Keratinocyte (primary cell): ENCODE data around the gene CNNM4. TPM values are rescaled to one million over a fixed set of nuclear protein-coding genes. Genes with fewer than 3 reads are reported as not detected.

Source experiments
- DNase-seq: peaks from one replicate; pipeline ENCODE4 v3.0.0-alpha.2; 2011; ENCODE audit warnings: low read depth, missing footprints, low spot score
- FAIRE-seq: peaks from 2 replicates; lab custom pipeline; 2011; peaks lifted over from hg19 to GRCh38; lab: Jason Lieb, UNC
- H2AFZ ChIP-seq: 2 replicates; pipeline ENCODE4 v1.6.0; 2012; ENCODE audit warnings: low read length, control low read depth, inconsistent platforms; ENCODE audit not compliant: control insufficient read depth
- H3K27ac ChIP-seq: 2 replicates; pipeline ENCODE4 v1.5.1; 2011; ENCODE audit warnings: low read length; ENCODE audit not compliant: control insufficient read depth, insufficient read depth
- H3K27me3 ChIP-seq: 3 replicates; pipeline ENCODE4 v1.6.0; 2011; ENCODE audit warnings: low read length; ENCODE audit not compliant: control insufficient read depth, insufficient read depth; ENCODE audit errors: extremely low read depth
- H3K36me3 ChIP-seq, 2 experiments: 2 replicates in 1 of 2; 3 replicates in 1 of 2; pipeline ENCODE4 v1.5.1; 2011; ENCODE audit warnings: low read length in 2 of 2, mild to moderate bottlenecking in 1 of 2; ENCODE audit not compliant: control insufficient read depth in 2 of 2, insufficient read depth in 2 of 2; ENCODE audit errors: extremely low read depth in 1 of 2
- H3K4me1 ChIP-seq: 3 replicates; pipeline ENCODE4 v1.5.1; 2011; ENCODE audit warnings: low read length; ENCODE audit not compliant: control insufficient read depth, insufficient read depth; ENCODE audit errors: extremely low read depth
- H3K4me2 ChIP-seq: 3 replicates; pipeline ENCODE4 v1.6.0; 2011; ENCODE audit warnings: low read depth, low read length; ENCODE audit not compliant: control insufficient read depth, insufficient read depth; ENCODE audit errors: extremely low read depth
- H3K4me3 ChIP-seq, 3 experiments: fragments of 200-600 bp in 1 of 3; sonication (generic) in 1 of 3; 2 replicates in 2 of 3; 3 replicates in 1 of 3; pipeline ENCODE4 v1.5.1; 2011 to 2016; ENCODE audit warnings: low read length in 3 of 3, mild to moderate bottlenecking in 3 of 3, control low read depth in 2 of 3, inconsistent platforms in 1 of 3, low read depth in 1 of 3, mixed read lengths in 1 of 3, mixed run types in 1 of 3, moderate library complexity in 1 of 3; ENCODE audit not compliant: control insufficient read depth in 2 of 3, insufficient read depth in 2 of 3; ENCODE audit errors: extremely low read depth in 1 of 3
- H3K79me2 ChIP-seq: 2 replicates; pipeline ENCODE4 v1.6.0; 2012; ENCODE audit warnings: low read length; ENCODE audit not compliant: control insufficient read depth, insufficient read depth
- H3K9ac ChIP-seq: 3 replicates; pipeline ENCODE4 v1.6.0; 2011; ENCODE audit warnings: low read length; ENCODE audit not compliant: control insufficient read depth, insufficient read depth; ENCODE audit errors: extremely low read depth
- H3K9me1 ChIP-seq: 3 replicates; pipeline ENCODE4 v1.6.0; 2011; ENCODE audit warnings: low read length; ENCODE audit not compliant: control insufficient read depth, insufficient read depth; ENCODE audit errors: extremely low read depth
- H3K9me3 ChIP-seq: 2 replicates; pipeline ENCODE4 v1.5.1; 2012; ENCODE audit warnings: low read depth, low read length; ENCODE audit not compliant: control insufficient read depth
- H4K20me1 ChIP-seq: 3 replicates; pipeline ENCODE4 v1.6.0; 2011; ENCODE audit warnings: low read length; ENCODE audit not compliant: control insufficient read depth, insufficient read depth; ENCODE audit errors: extremely low read depth
- EZH2 ChIP-seq: IDR thresholded peaks from one replicate; pipeline ENCODE4 v1.6.1; 2012; ENCODE audit warnings: inconsistent platforms, mild to moderate bottlenecking, low read length, moderate library complexity
- dilution Hi-C: fragments of 300-500 bp; cut with MboI; formaldehyde crosslinking; loops from one replicate; pipeline ENCODE4 v1.7.0; 2020; ENCODE audit warnings: low sequenced_read_pairs; ENCODE audit not compliant: extremely low pct_ligation_motif_present
- polyA minus RNA-seq, 3 experiments: library from RNA; depleted of rRNA, polyadenylated mRNA; stranded (reverse); fragments of >200 nt; gene quantifications; 1 replicate in 1 of 3; 2 replicates in 1 of 3; 3 replicates in 1 of 3; pipeline ENCODE4 v1.2.3, GENCODE V29; 2011
- polyA plus RNA-seq, 5 experiments: library from polyadenylated mRNA; depleted of rRNA in 3 of 5; stranded (reverse) in 3 of 5; stranded (forward) in 1 of 5; unstranded in 1 of 5; fragments of >200 nt; gene quantifications; 1 replicate in 1 of 5; 2 replicates in 3 of 5; 3 replicates in 1 of 5; pipeline versions ENCODE4 v1.2.1 to v1.2.3, GENCODE V29; 2011 to 2012; ENCODE audit warnings: missing spikeins in 2 of 5, low read depth in 1 of 5, low replicate concordance in 1 of 5
- TF ChIP-seq, protein P1 (sequence below), 3 experiments: IDR thresholded peaks in 1 of 3; conservative IDR thresholded peaks in 1 of 3; optimal IDR thresholded peaks in 1 of 3; 2 replicates in 2 of 3; 3 replicates in 1 of 3; pipeline versions ENCODE3 to v1.5.1; 2011; ENCODE audit warnings: low read length in 3 of 3, mild to moderate bottlenecking in 3 of 3, moderate library complexity in 2 of 3, control low read depth in 1 of 3, inconsistent platforms in 1 of 3; ENCODE audit not compliant: insufficient read depth in 2 of 3; ENCODE audit errors: extremely low read depth in 1 of 3

Gene CNNM4
- 4.4 to 7.6 TPM (median 5.5 TPM) in 3 replicates for polyA plus RNA-seq
- 2.5 TPM for polyA plus RNA-seq (2011; ENCODE audit: low read depth)
- polyA plus RNA-seq (2011; cell fraction: cytosol; rRNA removed): 2.4 and 2.7 TPM in 2 replicates
- 12.4 and 14.6 TPM in 2 replicates for polyA plus RNA-seq (2011; cell fraction: nucleus; rRNA removed)
- 5.5 and 5.6 TPM in 2 replicates for polyA plus RNA-seq (2012; ENCODE audit: low replicate concordance)
- polyA minus RNA-seq: 8.9 to 15.0 TPM (median 9.5 TPM) in 3 replicates
- 5.0 TPM for polyA minus RNA-seq (2011; cell fraction: cytosol; rRNA and poly(A)+ RNA removed)
- polyA minus RNA-seq (2011; cell fraction: nucleus; rRNA and poly(A)+ RNA removed): 12.1 and 15.2 TPM in 2 replicates

DNA sequence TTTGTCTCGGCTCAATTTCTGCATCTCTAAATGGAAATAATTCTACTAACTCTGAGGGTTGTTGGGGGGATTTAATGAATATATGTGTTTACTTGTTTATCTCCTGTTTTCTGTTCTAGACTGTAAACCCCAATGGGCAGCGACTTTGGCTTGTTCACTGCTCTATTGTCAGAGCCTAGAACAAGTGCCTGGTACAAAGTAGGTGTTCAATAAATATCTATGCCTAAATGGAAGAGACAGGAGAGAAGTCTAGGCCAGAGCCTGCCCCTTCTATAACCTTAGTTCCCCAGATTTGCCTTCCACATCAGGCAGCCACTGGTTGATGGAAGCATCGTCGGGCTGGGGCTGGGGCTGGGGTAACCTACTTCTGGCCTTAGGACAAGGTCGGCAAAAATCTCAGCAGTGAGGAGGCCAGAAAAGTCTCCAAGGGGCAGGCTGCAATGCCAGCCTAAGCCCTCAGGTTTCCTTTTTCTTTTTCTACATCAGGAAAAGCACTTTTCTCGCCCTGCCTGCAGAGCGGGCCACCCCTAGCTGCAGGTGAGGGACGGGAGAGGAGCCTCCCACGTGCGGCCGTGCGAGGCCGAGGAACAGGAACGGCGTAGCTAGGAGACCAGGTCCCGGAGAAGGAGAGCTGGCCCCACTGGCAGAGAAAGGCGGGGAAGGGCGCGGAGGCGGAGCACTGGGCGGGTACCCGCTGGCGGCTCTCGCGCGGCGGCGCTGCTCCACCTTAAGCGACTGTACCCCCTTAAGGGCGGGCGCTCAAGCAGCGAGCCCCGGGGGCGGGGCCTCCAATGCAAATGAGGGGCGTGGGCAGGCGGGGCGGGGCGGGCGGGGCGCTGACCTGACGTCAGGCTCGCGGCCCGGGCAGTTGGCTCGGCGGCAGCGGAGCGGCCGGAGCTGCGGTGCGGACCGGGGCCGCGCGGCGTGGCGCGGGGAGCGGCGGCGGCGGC lies at the start of gene CNNM4:
Gene CNNM4 (plus strand): TSS at position 867 of the 950 bp plus-strand sequence. CDS start 98 bp downstream, outside the sequence.
- Histone ChIP-seq H3K27me3 (no peaks in the 10 kb centered on the region), H3K27ac (peak within 1 kb of the TSS; percentile 42), H3K79me2 (no peaks in the 10 kb centered on the region), H3K4me2 (peak within 1 kb of the TSS; percentile 88), H3K9me3 (no peaks in the 10 kb centered on the region), H3K9ac (peak within 1 kb of the TSS; percentile 77), H3K36me3 (no peaks in the 10 kb centered on the region), H3K4me3 (peak within 1 kb of the TSS; percentile 52 to 84 (median 69)), H4K20me1 (no peaks in the 10 kb centered on the region), H2AFZ (peak within 1 kb of the TSS; percentile 97), H3K9me1 (no peaks in the 10 kb centered on the region), H3K4me1 (peaks cover 58% of the 10 kb centered on the region)
- DNase-seq: no peak
- dilution Hi-C loops: no loop called here
- TF ChIP-seq EZH2: no peak
- TF ChIP-seq, protein P1, sequence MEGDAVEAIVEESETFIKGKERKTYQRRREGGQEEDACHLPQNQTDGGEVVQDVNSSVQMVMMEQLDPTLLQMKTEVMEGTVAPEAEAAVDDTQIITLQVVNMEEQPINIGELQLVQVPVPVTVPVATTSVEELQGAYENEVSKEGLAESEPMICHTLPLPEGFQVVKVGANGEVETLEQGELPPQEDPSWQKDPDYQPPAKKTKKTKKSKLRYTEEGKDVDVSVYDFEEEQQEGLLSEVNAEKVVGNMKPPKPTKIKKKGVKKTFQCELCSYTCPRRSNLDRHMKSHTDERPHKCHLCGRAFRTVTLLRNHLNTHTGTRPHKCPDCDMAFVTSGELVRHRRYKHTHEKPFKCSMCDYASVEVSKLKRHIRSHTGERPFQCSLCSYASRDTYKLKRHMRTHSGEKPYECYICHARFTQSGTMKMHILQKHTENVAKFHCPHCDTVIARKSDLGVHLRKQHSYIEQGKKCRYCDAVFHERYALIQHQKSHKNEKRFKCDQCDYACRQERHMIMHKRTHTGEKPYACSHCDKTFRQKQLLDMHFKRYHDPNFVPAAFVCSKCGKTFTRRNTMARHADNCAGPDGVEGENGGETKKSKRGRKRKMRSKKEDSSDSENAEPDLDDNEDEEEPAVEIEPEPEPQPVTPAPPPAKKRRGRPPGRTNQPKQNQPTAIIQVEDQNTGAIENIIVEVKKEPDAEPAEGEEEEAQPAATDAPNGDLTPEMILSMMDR (optimal IDR thresholded peaks at IDR 0.05 in 1 of 3, IDR thresholded peaks at IDR 0.05 in 1 of 3, conservative IDR thresholded peaks at IDR 0.05 in 1 of 3; ENCODE audit: extremely low read depth in 1 of 3, insufficient read depth in 2 of 3, low read length in 3 of 3): peak in 1 of 3 experiments; percentile 21
- no peak for FAIRE-seq

DNA sequence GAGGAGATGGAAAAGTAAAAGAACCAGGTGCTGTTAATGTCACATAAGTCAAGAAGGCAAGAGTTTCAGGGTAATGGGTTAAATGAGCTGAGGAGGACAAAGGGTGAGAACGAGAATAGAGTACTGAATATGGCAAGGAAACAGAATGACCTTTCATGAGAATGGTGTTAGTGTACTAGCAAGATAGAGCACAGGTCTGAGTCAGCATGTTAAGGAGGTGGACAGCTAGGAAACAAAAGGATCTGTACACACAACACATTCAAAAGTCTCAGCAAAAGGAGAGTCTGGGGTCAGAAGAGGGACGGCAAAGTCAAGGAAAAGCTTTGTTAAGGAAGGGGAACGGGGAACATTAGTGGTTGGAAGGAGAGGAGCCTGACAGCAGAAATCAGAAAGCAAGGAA lies 49.7 kb upstream of the CNNM4 start:
- H3K4me1 ChIP-seq: no peaks in the 10 kb centered on the region
- H3K9me3 ChIP-seq: no peaks in the 10 kb centered on the region
- no peak overlapping the region for H3K4me3 ChIP-seq
- H4K20me1 ChIP-seq: no peaks in the 10 kb centered on the region
- H3K9ac ChIP-seq: no peak overlapping the region
- no peaks in the 10 kb centered on the region for H3K27me3 ChIP-seq
- H3K79me2 ChIP-seq: no peaks in the 10 kb centered on the region
- H2AFZ ChIP-seq: no peak overlapping the region
- no peak for TF ChIP-seq EZH2
- TF ChIP-seq, protein P1 (optimal IDR thresholded peaks at IDR 0.05 in 1 of 3, IDR thresholded peaks at IDR 0.05 in 1 of 3, conservative IDR thresholded peaks at IDR 0.05 in 1 of 3; ENCODE audit: extremely low read depth in 1 of 3, insufficient read depth in 2 of 3, low read length in 3 of 3): no peak
- H3K9me1 ChIP-seq: no peaks in the 10 kb centered on the region
- dilution Hi-C loops: no loop called here
- FAIRE-seq (no peak), DNase-seq (no peak)
- peaks cover 19 to 23% of the 10 kb centered on the region in 2 experiments for H3K36me3 ChIP-seq
- H3K27ac ChIP-seq: no peak overlapping the region
- H3K4me2 ChIP-seq: no peak overlapping the region
